ENCODE data around the gene KBTBD4. TPM values are rescaled to one million over a fixed set of nuclear protein-coding genes. Genes with fewer than 3 reads are reported as not detected.

The KBTBD4 gene
- total and polyA plus RNA-seq, 2 of the 8 experiments (the other 6 are each of a cell fraction or from before 2014, with no cell fraction given): 12.0 to 19.5 TPM

DNA sequence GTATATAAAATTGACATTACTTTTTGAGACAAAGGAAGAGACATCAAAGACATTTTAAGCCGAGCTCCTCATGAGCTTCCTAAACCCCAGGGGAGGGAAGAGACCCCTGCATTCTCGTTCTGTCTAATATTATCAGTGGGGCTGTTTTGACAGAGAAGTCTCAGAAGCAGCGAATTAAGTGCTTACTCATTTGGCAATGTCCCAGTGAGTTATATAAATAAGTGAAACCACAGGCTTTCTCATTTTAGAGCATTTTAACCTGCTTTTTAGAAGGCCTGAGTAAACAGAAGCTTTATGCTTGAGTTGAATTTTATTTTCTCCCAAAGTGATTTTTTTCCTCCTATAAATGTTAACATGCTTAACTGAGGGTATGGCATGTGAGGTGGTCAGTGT is 38.6 kb upstream of the KBTBD4 start:
- no peak overlapping the region for H4K91ac ChIP-seq (replicated peaks; ENCODE audit: insufficient read length, low read length)
- H3K79me2 ChIP-seq (ENCODE audit: control insufficient read depth in 1 of 2, insufficient read depth in 2 of 2, low read length in 2 of 2): no peaks in the 10 kb centered on the region
- no peak overlapping the region for H3K27ac ChIP-seq (ENCODE audit: low read depth, low read length)
- H3K56ac ChIP-seq (replicated peaks; ENCODE audit: insufficient read length, low read depth, low read length): no peak overlapping the region
- no peak for DNase-seq (ENCODE audit: low read depth in 1 of 2, low spot score in 2 of 2)
- H4K8ac ChIP-seq (ENCODE audit: extremely low read depth, insufficient read depth, low read length): no peak overlapping the region
- H3K23ac ChIP-seq (ENCODE audit: insufficient read length): no peak overlapping the region
- no peak overlapping the region for H3K4me2 ChIP-seq (ENCODE audit: insufficient read depth in 1 of 2, low read depth in 2 of 2, low read length in 2 of 2)
- H3K4me1 ChIP-seq (replicated peaks in 1 of 4; ENCODE audit: control insufficient read depth in 3 of 4, insufficient read depth in 4 of 4, low read length in 3 of 4): no peaks in the 10 kb centered on the region
- H3K36me3 ChIP-seq (ENCODE audit: control insufficient read depth in 2 of 4, insufficient read depth in 4 of 4, low read length in 3 of 4): peaks cover 7 to 34% (median 22%) of the 10 kb centered on the region in 4 experiments; a peak in 7 of 8 replicates
- no peak overlapping the region for H3K4ac ChIP-seq (replicated peaks; ENCODE audit: insufficient read length, low read depth, low read length)
- no peak overlapping the region for H3K4me3 ChIP-seq (ENCODE audit: extremely low read depth in 1 of 4, insufficient read depth in 2 of 4, low read depth in 3 of 4, low read length in 4 of 4)
- no peak overlapping the region for H2BK20ac ChIP-seq (ENCODE audit: low read length)
- CTCF ChIA-PET (ENCODE audit: partially characterized antibody): interaction anchor here (0.6 to 2.2 kb wide), 23 partner anchors 9 to 193 kb away, joined by 3 to 17 read pairs (median 4); partner anchors contain the start of genes C1QTNF4, KBTBD4 and PTPMT1
- no peak overlapping the region for H4K5ac ChIP-seq (ENCODE audit: insufficient read length, low read depth, low read length)
- no peak overlapping the region for H3K9ac ChIP-seq (replicated peaks in 1 of 4; ENCODE audit: extremely low read depth in 1 of 4, low read depth in 3 of 4, low read length in 3 of 4)
- 84% methylated on average over 3 of the region's 3 CpGs; no CpG with 5 or more reads in 1 of the 2 experiments for WGBS, 2 experiments (ENCODE audit: extremely low coverage in 1 of 2, insufficient coverage in 1 of 2, insufficient read length in 1 of 2, insufficient replicate concordance in 2 of 2, low coverage in 1 of 2, low lambda C conversion rate in 2 of 2, missing lambda C conversion rate in 1 of 2)
- H4K20me1 ChIP-seq (replicated peaks in 1 of 2; ENCODE audit: control insufficient read depth in 1 of 2, insufficient read depth in 2 of 2, low read length in 2 of 2): no peaks in the 10 kb centered on the region
- no peak overlapping the region for H3K14ac ChIP-seq (ENCODE audit: insufficient read length)
- no peak overlapping the region for H2BK15ac ChIP-seq (ENCODE audit: low read length)
- no peaks in the 10 kb centered on the region for H3K23me2 ChIP-seq (ENCODE audit: low read depth, low read length)
- no peaks in the 10 kb centered on the region for H3K9me3 ChIP-seq (ENCODE audit: insufficient read depth in 2 of 2, low read depth in 1 of 2, low read length in 1 of 2)
- no peak overlapping the region for H3K18ac ChIP-seq (ENCODE audit: extremely low read depth, low read length)
- TF ChIP-seq, protein P1, sequence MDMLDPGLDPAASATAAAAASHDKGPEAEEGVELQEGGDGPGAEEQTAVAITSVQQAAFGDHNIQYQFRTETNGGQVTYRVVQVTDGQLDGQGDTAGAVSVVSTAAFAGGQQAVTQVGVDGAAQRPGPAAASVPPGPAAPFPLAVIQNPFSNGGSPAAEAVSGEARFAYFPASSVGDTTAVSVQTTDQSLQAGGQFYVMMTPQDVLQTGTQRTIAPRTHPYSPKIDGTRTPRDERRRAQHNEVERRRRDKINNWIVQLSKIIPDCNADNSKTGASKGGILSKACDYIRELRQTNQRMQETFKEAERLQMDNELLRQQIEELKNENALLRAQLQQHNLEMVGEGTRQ (IDR thresholded peaks at IDR 0.05; ENCODE audit: low read length): no peak
- TF ChIP-seq EGR1 (IDR thresholded peaks at IDR 0.05; ENCODE audit: borderline replicate concordance, low read depth, low read length) (no peak), BCL11A (IDR thresholded peaks at IDR 0.05; ENCODE audit: low read depth in 2 of 2, low read length in 2 of 2) (no peak), KDM4A (IDR thresholded peaks at IDR 0.05; ENCODE audit: low read depth, low read length, severe bottlenecking) (no peak), JUN (IDR thresholded peaks at IDR 0.05; ENCODE audit: low read depth, low read length) (no peak), EP300 (IDR thresholded peaks at IDR 0.05; ENCODE audit: borderline replicate concordance in 1 of 2, low read depth in 2 of 2, low read length in 2 of 2) (no peak)
- TF ChIP-seq, protein P2, sequence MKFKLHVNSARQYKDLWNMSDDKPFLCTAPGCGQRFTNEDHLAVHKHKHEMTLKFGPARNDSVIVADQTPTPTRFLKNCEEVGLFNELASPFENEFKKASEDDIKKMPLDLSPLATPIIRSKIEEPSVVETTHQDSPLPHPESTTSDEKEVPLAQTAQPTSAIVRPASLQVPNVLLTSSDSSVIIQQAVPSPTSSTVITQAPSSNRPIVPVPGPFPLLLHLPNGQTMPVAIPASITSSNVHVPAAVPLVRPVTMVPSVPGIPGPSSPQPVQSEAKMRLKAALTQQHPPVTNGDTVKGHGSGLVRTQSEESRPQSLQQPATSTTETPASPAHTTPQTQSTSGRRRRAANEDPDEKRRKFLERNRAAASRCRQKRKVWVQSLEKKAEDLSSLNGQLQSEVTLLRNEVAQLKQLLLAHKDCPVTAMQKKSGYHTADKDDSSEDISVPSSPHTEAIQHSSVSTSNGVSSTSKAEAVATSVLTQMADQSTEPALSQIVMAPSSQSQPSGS (IDR thresholded peaks at IDR 0.05; ENCODE audit: low read length): no peak
- no peak overlapping the region for H2AK5ac ChIP-seq (ENCODE audit: low read depth, low read length)
- no peaks in the 10 kb centered on the region for H3K27me3 ChIP-seq (replicated peaks in 1 of 4; ENCODE audit: control insufficient read depth in 3 of 4, extremely low read depth in 1 of 4, insufficient read depth in 3 of 4, low read length in 3 of 4)
- H2BK12ac ChIP-seq (ENCODE audit: low read depth, low read length): no peak overlapping the region
- H3K79me1 ChIP-seq (ENCODE audit: low read depth, low read length): no peaks in the 10 kb centered on the region
- H2AFZ ChIP-seq (ENCODE audit: low read length): no peak overlapping the region
- H2BK5ac ChIP-seq (ENCODE audit: low read depth, low read length): no peak overlapping the region
- H2BK120ac ChIP-seq (replicated peaks; ENCODE audit: low read depth, low read length): no peak overlapping the region
- POLR2A ChIA-PET (ENCODE audit: partially characterized antibody): interaction anchor here (0.9 to 3.4 kb wide), 8 partner anchors 11 to 98 kb away, joined by 3 to 16 read pairs (median 4); partner anchors contain the start of genes AGBL2, KBTBD4 and NDUFS3
- FAIRE-seq: no peak
